HL-60 (cell line): ENCODE results near the gene C20orf202.

Experiments
- CTCF ChIP-seq: IDR thresholded peaks from one replicate; pipeline ENCODE4 v1.5.1; 2011; ENCODE audit warnings: low read length, control low read depth, inconsistent platforms; ENCODE audit not compliant: insufficient read depth
- GABPA ChIP-seq: IDR thresholded peaks from 2 replicates; pipeline ENCODE4 v1.6.1; 2012; ENCODE audit warnings: low read depth
- POLR2AphosphoS5 ChIP-seq: IDR thresholded peaks from 2 replicates; pipeline ENCODE4 v1.6.1; 2012; ENCODE audit warnings: low read depth
- SPI1 ChIP-seq: IDR thresholded peaks from 2 replicates; pipeline ENCODE4 v1.6.1; 2012; ENCODE audit warnings: low read depth, mild to moderate bottlenecking, borderline replicate concordance
- TF ChIP-seq, protein P1 (sequence below): IDR thresholded peaks from 2 replicates; pipeline ENCODE4 v1.6.1; 2012; ENCODE audit warnings: low read depth; ENCODE audit not compliant: insufficient replicate concordance

GRCh38 chr20:1163653-1164052 lies 39.6 kb upstream of the C20orf202 start:
- TF ChIP-seq CTCF (no peak), GABPA (no peak), SPI1 (no peak), POLR2AphosphoS5 (no peak)
- TF ChIP-seq, protein P1, sequence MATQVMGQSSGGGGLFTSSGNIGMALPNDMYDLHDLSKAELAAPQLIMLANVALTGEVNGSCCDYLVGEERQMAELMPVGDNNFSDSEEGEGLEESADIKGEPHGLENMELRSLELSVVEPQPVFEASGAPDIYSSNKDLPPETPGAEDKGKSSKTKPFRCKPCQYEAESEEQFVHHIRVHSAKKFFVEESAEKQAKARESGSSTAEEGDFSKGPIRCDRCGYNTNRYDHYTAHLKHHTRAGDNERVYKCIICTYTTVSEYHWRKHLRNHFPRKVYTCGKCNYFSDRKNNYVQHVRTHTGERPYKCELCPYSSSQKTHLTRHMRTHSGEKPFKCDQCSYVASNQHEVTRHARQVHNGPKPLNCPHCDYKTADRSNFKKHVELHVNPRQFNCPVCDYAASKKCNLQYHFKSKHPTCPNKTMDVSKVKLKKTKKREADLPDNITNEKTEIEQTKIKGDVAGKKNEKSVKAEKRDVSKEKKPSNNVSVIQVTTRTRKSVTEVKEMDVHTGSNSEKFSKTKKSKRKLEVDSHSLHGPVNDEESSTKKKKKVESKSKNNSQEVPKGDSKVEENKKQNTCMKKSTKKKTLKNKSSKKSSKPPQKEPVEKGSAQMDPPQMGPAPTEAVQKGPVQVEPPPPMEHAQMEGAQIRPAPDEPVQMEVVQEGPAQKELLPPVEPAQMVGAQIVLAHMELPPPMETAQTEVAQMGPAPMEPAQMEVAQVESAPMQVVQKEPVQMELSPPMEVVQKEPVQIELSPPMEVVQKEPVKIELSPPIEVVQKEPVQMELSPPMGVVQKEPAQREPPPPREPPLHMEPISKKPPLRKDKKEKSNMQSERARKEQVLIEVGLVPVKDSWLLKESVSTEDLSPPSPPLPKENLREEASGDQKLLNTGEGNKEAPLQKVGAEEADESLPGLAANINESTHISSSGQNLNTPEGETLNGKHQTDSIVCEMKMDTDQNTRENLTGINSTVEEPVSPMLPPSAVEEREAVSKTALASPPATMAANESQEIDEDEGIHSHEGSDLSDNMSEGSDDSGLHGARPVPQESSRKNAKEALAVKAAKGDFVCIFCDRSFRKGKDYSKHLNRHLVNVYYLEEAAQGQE = no peak
